Glomerular endothelial cell (primary cell): ENCODE data around the gene TMEM204. TPM values are rescaled to one million over a fixed set of nuclear protein-coding genes. Genes with fewer than 3 reads are reported as not detected.

Experiments
- DNase-seq: peaks from one replicate; pipeline ENCODE4 v3.0.0-alpha.2; 2011; ENCODE audit warnings: low read depth, low spot score; ENCODE audit errors: extremely low read depth
- total RNA-seq: library from RNA; depleted of rRNA; stranded (reverse); fragments of >200 nt; gene quantifications from 2 replicates; pipeline ENCODE4 v1.2.3, GENCODE V29; 2015

TMEM204 gene
- total RNA-seq, 1 donor from 2014 or later = 34.2 TPM

- DNase-seq = no peak
Observed at GRCh38 chr16:1536601-1537000, 3.1 kb downstream of the TMEM204 start.

- no peak for DNase-seq
Observed at GRCh38 chr16:1537138-1537577, 3.7 kb downstream of the TMEM204 start.

DNA sequence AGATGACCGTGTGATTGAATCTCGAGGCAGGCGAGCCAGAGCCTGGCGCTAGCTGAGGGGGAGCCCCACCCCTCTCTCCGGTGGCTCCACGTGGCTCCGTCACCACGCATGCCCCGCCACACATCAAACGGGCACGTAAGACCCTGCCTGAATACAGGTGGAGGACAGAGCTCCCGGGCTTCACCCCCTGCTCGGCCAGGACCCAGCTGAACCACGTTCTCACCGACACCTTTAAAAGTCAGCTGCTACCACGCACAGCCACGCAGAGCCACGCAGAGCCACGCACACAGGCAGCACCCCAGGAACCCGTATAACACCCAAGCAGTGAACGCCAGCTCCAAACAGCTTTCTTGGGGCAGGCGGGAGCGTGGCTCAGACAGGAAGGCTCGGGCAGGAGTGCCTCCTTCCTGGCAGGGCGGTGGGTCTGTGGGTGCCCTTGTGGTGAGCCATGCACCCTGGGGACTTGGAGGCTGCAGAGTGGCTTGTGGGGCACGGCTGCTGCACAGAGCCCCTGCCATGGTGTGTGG is 4.4 kb downstream of the TMEM204 start:
- DNase-seq = no peak

DNA sequence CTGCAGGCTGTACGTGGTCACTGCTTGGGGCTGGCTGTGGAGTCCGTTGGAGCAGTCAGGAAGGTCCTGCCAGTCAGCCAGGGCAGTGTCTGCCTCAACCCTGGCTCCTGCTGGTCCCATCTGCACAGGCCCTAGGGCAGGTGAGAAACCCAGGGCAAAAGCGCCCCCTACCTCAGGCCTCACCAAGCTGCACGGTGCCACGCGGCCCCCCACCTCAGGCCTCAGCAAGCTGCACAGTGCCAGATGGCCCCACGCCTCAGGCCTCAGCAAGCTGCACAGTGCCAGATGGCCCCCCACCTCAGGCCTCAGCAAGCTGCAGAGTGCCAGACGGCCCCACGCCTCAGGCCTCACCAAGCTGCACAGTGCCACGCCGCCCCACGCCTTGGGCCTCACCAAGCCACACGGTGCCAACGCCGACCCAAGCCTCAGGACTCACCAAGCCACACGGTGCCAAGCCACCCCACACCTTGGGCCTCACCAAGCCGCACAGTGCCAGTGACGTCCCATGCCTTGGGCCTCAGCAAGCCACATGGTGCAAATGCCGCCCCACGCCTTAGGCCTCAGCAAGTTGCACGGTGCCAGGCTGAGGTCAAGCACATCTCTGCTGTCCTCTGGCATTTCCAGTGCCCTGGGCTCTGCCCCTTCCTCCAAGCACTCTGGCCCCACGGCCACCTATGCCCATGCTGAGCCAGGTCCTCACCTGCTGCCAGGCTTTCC is 5.5 kb downstream of the TMEM204 start:
- DNase-seq = no peak

DNA sequence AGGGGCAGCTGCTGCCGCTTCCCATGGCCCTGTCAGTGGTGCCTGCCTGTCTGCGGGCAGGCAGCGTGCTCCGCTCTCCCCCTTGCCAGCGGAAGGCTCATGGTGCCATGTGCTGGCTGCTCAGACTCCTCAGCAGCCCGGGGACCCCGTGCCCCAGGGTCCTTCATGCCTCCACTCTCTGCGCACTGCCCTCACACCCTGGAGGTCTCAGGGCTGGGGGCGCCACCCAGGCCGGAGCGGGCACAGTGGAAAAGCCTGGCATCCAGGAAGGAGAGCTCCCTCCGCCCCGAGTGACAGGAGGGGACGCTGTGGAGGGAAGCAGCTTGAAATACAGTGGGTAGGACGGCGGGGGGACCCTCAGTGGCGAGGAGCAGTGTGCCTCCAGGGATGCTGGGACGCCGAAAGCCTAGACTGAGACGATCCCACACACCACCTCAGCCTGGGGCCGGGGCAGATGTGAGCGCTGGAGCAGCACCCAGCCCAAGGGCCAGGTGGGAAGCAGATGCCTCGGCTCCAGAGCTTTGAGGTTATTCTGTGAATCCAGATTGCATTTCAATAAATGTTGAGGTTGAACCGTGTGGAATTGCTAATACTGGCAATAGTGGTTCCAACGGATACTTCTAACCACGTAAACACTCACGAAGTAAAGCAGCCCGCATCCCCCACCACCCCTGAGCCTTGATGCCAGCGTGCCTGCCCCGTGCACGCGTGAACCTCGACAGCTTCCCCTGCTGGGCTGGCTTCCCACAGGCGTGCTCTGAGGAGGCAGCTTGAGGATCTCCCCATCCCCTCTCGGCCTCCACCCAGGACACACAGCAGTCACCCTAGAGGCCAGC is 6.5 kb downstream of the TMEM204 start:
- DNase-seq = no peak

GRCh38 chr16:1540556-1540855 is 7.0 kb downstream of the TMEM204 start:
- no peak for DNase-seq

DNA sequence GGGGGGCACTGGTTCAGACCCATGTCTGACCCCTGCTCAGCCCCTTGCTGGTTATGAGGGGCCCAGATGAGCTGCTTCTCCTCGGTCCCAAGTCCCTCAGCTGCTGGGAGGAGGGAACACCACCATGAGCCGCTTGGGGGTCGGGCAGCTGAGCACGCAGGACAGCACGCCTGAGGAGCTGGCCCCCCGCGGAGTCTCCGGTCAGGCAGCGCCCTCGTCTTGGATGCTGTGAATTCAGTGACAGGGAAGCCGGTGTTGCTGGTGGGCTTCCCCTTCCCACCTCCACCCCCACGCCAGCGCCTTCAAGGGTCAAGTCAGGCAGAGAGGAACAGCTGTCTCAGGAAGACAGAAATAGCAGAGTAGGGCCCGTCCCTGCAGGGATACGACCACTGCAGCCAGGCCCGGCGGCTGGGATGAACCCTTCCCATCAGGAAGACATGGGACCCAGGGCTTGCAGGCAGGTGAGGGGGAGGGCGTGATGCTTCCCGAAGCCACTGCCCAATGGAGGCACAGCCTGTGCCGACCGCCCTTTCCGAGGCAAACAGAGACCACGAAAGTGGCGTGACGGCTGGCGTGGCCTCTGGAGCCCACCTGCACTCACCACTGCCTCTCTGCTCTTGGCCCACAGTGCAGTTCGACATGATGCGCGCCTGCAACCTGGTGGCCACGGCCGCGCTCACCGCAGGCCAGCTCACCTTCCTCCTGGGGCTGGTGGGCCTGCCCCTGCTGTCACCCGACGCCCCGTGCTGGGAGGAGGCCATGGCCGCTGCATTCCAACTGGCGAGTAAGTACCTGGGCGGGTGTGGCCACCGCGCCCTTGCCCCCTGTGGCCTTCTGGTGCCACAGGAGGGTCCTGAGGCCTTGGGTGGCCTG is 8.1 kb downstream of the TMEM204 start:
- DNase-seq = no peak

- no peak for DNase-seq
Observed at GRCh38 chr16:1542166-1542500, 8.7 kb downstream of the TMEM204 start.

- no peak for DNase-seq
Observed at GRCh38 chr16:1542533-1542932, 9.1 kb downstream of the TMEM204 start.

- DNase-seq = peak; percentile 81
Observed at GRCh38 chr16:1543085-1543896, 9.8 kb downstream of the TMEM204 start.

DNA sequence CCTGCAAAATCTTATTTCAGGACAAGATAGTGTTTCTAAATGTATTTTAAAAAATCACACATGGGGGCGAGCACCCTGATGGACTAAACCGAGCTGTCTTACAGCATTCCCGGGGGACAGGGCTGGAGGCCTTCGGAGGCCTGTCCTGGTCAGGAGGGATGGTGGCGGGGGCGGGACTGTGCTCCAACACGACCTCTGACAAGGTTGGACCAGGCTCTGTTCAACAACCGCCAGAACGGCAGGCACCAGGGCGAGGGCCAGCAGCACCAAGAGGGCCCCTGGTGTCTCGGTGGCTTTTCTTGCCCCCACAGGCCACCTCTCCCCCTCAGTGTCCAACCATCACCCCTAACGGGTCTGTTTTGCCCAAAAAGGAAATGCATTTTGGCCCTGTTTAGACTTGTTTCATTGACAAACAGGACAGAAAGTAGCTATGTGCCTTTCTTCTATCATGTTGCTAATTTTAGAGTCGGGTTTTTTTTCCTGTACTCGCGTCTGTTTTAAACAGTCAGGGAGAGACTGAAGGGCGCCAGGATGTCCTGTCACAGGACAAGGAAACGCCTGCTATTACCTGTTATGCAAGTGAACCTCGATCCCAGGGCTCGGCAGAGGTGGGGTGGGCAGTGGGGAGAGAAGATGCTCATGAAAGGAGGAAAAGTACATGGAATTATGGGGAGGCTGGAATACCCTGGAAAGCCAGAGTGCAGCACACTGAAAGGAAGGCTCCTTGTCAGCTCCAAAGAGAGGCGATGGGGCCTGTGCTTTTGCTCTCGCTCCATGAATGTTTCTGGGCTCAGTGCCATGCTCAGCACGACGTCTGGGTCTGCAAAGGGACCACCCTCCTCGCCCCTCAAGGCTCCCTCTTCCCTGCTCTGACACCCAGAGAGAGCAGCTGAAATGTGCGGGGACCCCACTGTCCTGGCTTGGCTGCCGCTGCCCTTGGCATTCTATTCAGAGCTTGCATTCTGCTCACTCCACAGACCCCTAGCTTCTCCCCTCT is 11.9 kb downstream of the TMEM204 start:
- no peak for DNase-seq

DNA sequence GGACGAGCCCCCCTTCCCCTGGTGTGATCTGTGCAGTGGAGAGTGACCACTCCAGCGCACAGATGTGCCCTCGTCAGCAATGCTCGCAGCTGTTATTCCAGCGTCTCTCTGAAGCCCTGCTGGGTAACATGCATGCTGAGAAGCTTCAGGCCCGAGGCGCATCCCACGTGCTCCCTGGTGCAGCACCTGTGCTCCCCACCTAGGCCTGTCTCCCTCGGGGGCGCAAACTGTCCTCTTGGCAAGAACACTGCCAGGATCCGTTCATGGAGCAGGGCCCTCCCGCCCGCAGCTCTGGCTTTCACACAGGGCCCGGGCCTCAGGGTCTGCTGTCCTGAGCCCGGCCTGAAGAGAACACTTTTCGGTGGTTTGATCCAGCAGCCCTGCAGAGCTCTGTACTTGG is 13.0 kb downstream of the TMEM204 start:
- no peak for DNase-seq

DNA sequence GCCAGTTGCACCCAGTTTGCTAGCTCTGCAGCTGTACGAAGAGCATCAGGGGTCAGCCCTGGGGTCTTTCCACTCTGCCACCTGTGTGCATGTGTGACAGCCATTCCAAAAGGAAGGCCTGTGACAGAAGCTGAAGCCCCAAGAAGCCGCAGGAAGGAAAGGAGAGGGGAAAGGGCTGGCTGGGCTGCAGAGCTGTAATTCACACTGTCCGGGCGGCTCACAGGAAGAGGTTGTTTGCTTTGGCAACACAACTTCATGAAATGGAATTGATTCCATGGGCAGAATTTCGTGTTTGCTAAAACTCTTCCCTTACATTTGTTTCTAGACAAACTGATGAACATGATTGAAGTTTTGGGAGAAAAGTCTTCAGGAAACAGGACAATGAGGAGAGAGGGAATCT is 14.8 kb downstream of the TMEM204 start:
- peak; percentile 33 for DNase-seq

DNA sequence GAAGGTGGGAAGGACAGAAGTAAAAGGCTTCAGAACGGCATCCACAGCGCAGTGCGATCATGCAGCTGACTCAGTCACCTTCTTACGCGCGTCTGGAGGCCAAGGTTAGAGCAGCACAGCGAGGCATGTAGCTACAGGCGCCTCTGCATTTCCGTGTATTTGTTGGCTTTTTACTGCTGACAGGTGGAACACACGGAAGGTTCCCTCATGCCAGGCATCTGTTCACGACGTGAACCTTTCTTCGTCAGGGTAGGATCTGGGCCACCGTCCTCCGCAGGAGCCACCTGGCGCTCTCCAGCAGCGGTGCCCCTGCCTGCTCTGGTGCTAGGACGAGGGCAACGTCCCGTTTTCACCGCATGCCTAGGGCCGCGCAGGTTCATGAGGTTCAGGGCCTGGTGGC is 15.3 kb downstream of the TMEM204 start:
- peak; percentile 25 for DNase-seq

GRCh38 chr16:1550069-1550468 is 16.6 kb downstream of the TMEM204 start:
- DNase-seq = no peak

DNA sequence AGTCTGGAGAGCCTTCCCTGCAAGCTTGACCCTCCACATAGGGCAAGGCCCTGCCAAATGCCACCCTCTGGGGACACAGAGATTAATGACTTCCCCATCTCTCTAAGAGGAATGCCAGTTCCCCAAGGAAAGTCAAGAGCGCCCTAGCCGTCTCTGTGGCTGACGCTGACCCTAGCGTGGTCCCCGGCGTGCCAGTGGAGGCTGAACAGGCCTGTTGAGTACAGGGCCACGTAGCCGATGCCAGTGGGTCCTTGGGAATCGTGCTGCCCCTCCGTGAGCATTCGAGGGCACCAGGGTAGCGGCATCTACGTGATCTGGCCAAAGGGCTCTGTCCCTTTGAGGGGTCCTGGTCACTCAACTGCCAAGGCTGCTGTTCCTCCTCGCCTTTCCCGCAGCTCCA is 17.2 kb downstream of the TMEM204 start:
- DNase-seq = no peak

DNA sequence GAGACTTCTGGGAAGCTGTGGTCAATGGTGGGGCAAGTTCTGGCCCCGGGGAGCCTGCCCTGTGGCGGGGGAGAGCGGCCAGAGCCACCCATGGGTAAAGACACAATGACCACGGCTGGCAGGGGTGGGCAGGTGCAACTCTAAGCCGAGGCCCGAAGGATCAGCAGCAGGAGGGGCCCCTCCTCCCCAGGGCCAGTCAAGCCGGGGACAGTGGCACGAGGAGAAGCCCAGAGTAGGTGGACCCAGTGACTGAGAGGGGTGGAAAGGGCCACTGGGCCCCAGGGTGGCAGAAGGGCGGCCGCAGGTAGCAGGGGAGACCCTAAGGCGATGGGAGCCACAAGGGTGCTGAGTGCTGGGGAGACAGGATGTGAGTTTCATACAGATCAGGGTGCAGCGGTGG is 17.7 kb downstream of the TMEM204 start:
- DNase-seq = no peak

GRCh38 chr16:1552129-1552528 is 18.7 kb downstream of the TMEM204 start:
- no peak for DNase-seq
